Coronary artery (tissue), 2 donors: Measurements from ENCODE around the gene HERC5.

Experiments
- DNase-seq: peaks from one replicate; pipeline ENCODE4 v3.0.0-alpha.2; 2017; ENCODE audit warnings: low spot score
- H3K27ac ChIP-seq, 2 donors: fragments of 200-600 bp; sonication (generic); one replicate each; pipeline ENCODE4 v1.5.1; 2016 to 2019
- H3K4me3 ChIP-seq: fragments of 200-600 bp; sonication (generic); 2 replicates; pipeline ENCODE4 v1.5.1; 2016; ENCODE audit warnings: mild to moderate bottlenecking, moderate library complexity
- CTCF ChIP-seq: fragments of 200-600 bp; sonication (generic); IDR thresholded peaks from one replicate; pipeline ENCODE4 v1.5.1; 2019; ENCODE audit warnings: antibody characterized with exemption

Gene HERC5

GRCh38 chr4:88439161-88439760, 17.7 kb upstream of the HERC5 start:
- Histone ChIP-seq H3K4me3 (no peak overlapping the region), H3K27ac (no peak overlapping the region)
- DNase-seq = no peak
- no peak for TF ChIP-seq CTCF

GRCh38 chr4:88440146-88440545, 16.8 kb upstream of the HERC5 start:
- TF ChIP-seq CTCF = no peak
- H3K4me3 ChIP-seq = no peak overlapping the region
- H3K27ac ChIP-seq = no peak overlapping the region
- DNase-seq = no peak

GRCh38 chr4:88441696-88442095, 15.2 kb upstream of the HERC5 start:
- no peak overlapping the region for H3K27ac ChIP-seq
- DNase-seq = no peak
- TF ChIP-seq CTCF = no peak
- H3K4me3 ChIP-seq = no peak overlapping the region

DNA sequence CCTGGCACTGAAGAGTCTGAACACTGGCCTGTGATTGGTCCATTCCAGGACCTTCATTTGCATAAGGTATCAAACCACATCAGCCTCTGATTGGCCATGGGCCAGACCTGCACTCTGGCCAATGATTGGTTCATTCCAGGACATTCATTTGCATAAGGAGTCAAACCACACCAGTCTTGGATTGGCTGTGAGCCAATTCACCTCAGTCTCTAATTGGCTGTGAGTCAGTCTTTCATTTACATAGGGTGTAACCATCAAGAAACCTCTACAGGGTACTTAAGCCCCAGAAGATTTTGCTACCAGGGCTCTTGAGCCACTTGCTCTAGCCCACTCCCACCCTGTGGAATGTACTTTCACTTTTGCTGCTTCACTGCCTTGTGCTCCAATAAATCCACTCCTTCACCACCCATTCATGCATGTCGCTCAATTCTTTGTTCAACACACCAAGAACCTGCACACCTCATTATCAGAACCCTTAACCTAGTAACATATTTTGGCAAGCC, 14.2 kb upstream of the HERC5 start:
- no peak for DNase-seq
- Histone ChIP-seq H3K4me3 (no peak overlapping the region), H3K27ac (no peak overlapping the region)
- no peak for TF ChIP-seq CTCF

GRCh38 chr4:88443486-88443885, 13.4 kb upstream of the HERC5 start:
- no peak for TF ChIP-seq CTCF
- Histone ChIP-seq H3K4me3 (no peak overlapping the region), H3K27ac (no peak overlapping the region)
- DNase-seq = no peak

GRCh38 chr4:88445252-88445651, 11.7 kb upstream of the HERC5 start:
- no peak for DNase-seq
- Histone ChIP-seq H3K4me3 (no peak overlapping the region), H3K27ac (no peak overlapping the region)
- no peak for TF ChIP-seq CTCF

DNA sequence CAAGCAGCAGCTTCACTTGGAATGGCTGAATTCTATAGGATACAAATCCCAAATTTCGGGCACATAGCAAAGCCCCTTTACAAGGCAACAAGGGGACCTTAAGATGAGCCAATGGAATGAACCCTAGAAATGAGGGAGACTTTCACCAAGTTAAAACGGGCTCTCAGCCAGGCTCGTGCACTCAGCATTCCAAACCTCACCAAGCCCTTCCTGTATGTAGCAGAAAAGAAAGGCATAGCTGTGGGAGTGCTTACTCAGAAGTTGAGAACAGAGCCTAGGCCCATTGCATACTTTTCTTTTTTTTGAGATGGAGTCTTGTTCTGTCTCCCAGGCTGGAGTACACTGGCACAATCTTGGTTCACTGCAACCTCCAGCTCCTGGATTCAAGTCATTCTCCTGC, 10.8 kb upstream of the HERC5 start:
- Histone ChIP-seq H3K4me3 (no peak overlapping the region), H3K27ac (no peak overlapping the region)
- TF ChIP-seq CTCF = no peak
- no peak for DNase-seq
